ENCODE data around the gene CASKIN2.

DNA sequence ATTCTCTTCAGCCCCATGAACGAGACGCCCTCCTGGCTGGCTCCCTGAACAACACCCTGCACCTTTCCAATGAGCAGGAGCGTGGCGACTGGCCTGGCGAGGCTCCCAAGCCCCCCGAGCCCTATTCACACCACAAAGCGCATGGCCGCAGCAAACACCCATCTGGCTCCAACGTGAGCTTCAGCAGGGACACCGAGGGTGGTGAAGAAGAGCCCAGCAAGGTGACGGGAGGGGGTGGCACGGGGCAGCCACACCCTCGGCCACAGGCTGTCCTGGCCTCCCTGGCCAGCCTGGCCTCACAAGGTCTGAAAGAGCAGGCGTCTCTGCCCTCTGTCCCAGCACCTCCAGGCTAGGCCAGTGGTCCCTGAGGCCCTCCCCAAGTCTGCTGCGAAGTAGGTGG, 23.7 kb downstream of the CASKIN2 start:
- TF ChIP-seq, protein P1, sequence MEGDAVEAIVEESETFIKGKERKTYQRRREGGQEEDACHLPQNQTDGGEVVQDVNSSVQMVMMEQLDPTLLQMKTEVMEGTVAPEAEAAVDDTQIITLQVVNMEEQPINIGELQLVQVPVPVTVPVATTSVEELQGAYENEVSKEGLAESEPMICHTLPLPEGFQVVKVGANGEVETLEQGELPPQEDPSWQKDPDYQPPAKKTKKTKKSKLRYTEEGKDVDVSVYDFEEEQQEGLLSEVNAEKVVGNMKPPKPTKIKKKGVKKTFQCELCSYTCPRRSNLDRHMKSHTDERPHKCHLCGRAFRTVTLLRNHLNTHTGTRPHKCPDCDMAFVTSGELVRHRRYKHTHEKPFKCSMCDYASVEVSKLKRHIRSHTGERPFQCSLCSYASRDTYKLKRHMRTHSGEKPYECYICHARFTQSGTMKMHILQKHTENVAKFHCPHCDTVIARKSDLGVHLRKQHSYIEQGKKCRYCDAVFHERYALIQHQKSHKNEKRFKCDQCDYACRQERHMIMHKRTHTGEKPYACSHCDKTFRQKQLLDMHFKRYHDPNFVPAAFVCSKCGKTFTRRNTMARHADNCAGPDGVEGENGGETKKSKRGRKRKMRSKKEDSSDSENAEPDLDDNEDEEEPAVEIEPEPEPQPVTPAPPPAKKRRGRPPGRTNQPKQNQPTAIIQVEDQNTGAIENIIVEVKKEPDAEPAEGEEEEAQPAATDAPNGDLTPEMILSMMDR (IDR thresholded peaks at IDR 0.05; ENCODE audit: low read depth, low read length, poor library complexity, severe bottlenecking): no peak
- TF ChIP-seq EZH2phosphoT487 (IDR thresholded peaks at IDR 0.05; ENCODE audit: borderline replicate concordance, low read length): no peak
